Gastroesophageal sphincter (tissue), 4 donors: ENCODE measurements around the gene GNAQ. TPM values are rescaled to one million over a fixed set of nuclear protein-coding genes. Genes with fewer than 3 reads are reported as not detected.

ENCODE experiments used
- ATAC-seq: fragments of 150-250 bp; one replicate; pipeline ENCODE4 v1.9.1; 2016; ENCODE audit warnings: mild to moderate bottlenecking, moderate library complexity
- H3K27ac ChIP-seq, 4 donors: fragments of 200-600 bp; sonication (generic) in 3 of 4; 1 replicate in 3 of 4; 2 replicates in 1 of 4; pipeline ENCODE4 v1.5.1; 2016 to 2019
- H3K27me3 ChIP-seq: fragments of 200-600 bp; sonication (generic); one replicate; pipeline ENCODE4 v1.5.1; 2019
- H3K36me3 ChIP-seq, 2 donors: fragments of 200-600 bp; sonication (generic); one replicate each; pipeline ENCODE4 v1.5.1; 2019; ENCODE audit warnings: control low read depth in 1 of 2
- H3K4me1 ChIP-seq, 3 donors: fragments of 200-600 bp; sonication (generic); 1 replicate in 2 of 3; 2 replicates in 1 of 3; pipeline ENCODE4 v1.5.1; 2016 to 2019; ENCODE audit warnings: control low read depth in 2 of 3
- H3K4me3 ChIP-seq, 2 donors: fragments of 200-600 bp; sonication (generic); one replicate each; pipeline ENCODE4 v1.5.1; 2019; ENCODE audit warnings: mild to moderate bottlenecking in 1 of 2, moderate library complexity in 1 of 2
- H3K9me3 ChIP-seq, 3 donors: fragments of 200-600 bp; sonication (generic); one replicate each; pipeline ENCODE4 v1.5.1; 2017 to 2019; ENCODE audit warnings: control low read depth in 2 of 3
- EP300 ChIP-seq: sonication (generic); formaldehyde crosslinking; IDR thresholded peaks from one replicate; pipeline ENCODE4 v1.6.1; 2017; ENCODE audit warnings: antibody characterized with exemption, mild to moderate bottlenecking
- POLR2A ChIP-seq, 2 donors: fragments of 450-650 bp; IDR thresholded peaks; one replicate each; pipeline ENCODE4 v1.6.1; 2017; ENCODE audit warnings: antibody characterized with exemption in 2 of 2, mild to moderate bottlenecking in 2 of 2, moderate library complexity in 1 of 2
- POLR2AphosphoS5 ChIP-seq: sonication (generic); formaldehyde crosslinking; IDR thresholded peaks from one replicate; pipeline ENCODE4 v1.6.1; 2017; ENCODE audit warnings: antibody characterized with exemption
- WGBS, 2 donors: methylation state at CpG; one replicate each; pipeline ENCODE4 v1.1.5; 2018; ENCODE audit warnings: low coverage in 1 of 2; 5-methylcytosine and 5-hydroxymethylcytosine counted together
- total RNA-seq, 4 donors: library from RNA; depleted of rRNA; stranded (reverse); fragments of >200 nt; gene quantifications; one replicate each; pipeline ENCODE4 v1.1.0, GENCODE V29; 2016
- TF ChIP-seq, protein P1 (sequence below), 4 experiments: fragments of 200-600 bp in 2 of 4; fragments of 450-650 bp in 2 of 4; sonication (generic) in 1 of 4; IDR thresholded peaks; one replicate each; pipeline ENCODE4 v1.5.1; 2017 to 2019; ENCODE audit warnings: antibody characterized with exemption in 4 of 4, mild to moderate bottlenecking in 2 of 4, moderate library complexity in 2 of 4

GNAQ gene
- total RNA-seq, 4 donors from 2014 or later, result 57.6 to 86.4 (median 70.8) TPM

DNA sequence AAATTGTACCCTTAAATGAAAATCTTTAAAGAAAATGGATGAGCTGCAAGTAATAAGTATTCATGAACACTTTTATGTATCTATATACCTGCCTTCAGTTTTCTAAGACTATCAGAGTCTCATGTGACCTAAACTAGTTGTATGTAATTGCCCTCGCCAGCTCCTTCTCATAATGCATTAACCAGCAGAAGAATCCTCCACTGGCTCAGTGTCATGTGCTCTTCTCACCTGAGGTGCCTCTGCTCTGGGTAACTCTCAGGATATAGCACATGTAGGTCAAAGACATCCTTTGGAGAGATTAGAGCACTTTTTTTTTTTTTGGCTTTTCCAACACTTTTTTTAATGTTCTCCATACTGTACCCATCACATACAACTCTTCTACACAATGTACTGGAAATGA lies 199.8 kb downstream of the GNAQ start:
- Histone ChIP-seq H3K27ac (no peak overlapping the region), H3K27me3 (no peaks in the 10 kb centered on the region), H3K4me1 (peaks cover 0 to 32% (median 0%) of the 10 kb centered on the region in 3 donors), H3K4me3 (no peak overlapping the region), H3K9me3 (no peaks in the 10 kb centered on the region), H3K36me3 (no peaks in the 10 kb centered on the region)
- TF ChIP-seq, protein P1, sequence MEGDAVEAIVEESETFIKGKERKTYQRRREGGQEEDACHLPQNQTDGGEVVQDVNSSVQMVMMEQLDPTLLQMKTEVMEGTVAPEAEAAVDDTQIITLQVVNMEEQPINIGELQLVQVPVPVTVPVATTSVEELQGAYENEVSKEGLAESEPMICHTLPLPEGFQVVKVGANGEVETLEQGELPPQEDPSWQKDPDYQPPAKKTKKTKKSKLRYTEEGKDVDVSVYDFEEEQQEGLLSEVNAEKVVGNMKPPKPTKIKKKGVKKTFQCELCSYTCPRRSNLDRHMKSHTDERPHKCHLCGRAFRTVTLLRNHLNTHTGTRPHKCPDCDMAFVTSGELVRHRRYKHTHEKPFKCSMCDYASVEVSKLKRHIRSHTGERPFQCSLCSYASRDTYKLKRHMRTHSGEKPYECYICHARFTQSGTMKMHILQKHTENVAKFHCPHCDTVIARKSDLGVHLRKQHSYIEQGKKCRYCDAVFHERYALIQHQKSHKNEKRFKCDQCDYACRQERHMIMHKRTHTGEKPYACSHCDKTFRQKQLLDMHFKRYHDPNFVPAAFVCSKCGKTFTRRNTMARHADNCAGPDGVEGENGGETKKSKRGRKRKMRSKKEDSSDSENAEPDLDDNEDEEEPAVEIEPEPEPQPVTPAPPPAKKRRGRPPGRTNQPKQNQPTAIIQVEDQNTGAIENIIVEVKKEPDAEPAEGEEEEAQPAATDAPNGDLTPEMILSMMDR (IDR thresholded peaks at IDR 0.05), result no peak
- no peak for TF ChIP-seq EP300
- TF ChIP-seq POLR2A (IDR thresholded peaks at IDR 0.05), result no peak
- no peak for TF ChIP-seq POLR2AphosphoS5
- ATAC-seq, result no peak
- 86 to 100% methylated on average over 1 of the region's 1 CpG for WGBS, 2 donors

DNA sequence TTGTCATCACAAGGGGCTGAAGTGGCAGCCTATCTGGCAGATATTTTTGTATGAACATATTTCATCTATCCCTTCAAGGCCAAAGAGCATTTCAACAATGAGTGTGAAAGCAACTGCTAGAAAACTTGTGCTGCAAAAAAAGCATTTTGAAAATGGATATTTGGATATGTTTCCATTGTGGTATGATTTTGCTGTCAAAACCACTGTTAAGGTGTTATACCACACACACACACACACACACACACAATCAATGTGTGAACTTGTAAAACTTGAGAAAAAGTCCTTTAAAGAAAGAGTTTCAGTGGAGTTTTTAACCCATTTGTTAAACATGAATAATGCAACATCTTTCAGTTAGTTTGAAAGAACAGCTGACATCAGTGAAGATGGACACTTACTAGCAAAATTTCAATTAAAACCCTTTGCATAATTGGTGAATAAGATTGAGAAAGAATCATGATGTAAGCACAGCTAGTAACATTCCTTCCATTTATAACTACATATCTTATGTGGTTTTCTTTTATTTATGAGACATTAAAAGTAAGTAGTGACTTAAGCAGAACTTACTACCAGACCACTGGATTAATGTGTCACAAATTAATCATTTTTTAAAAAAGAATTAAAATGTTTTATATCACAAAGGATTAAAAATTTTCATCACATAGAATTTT lies 200.9 kb downstream of the GNAQ start:
- Histone ChIP-seq H3K27ac (no peak overlapping the region), H3K4me1 (peaks cover 0 to 32% (median 0%) of the 10 kb centered on the region in 3 donors), H3K36me3 (no peaks in the 10 kb centered on the region), H3K4me3 (no peak overlapping the region), H3K27me3 (no peaks in the 10 kb centered on the region), H3K9me3 (no peaks in the 10 kb centered on the region)
- no peak for ATAC-seq
- TF ChIP-seq, protein P1 (IDR thresholded peaks at IDR 0.05), result no peak
- TF ChIP-seq POLR2AphosphoS5, result no peak
- TF ChIP-seq POLR2A (IDR thresholded peaks at IDR 0.05), result no peak

DNA sequence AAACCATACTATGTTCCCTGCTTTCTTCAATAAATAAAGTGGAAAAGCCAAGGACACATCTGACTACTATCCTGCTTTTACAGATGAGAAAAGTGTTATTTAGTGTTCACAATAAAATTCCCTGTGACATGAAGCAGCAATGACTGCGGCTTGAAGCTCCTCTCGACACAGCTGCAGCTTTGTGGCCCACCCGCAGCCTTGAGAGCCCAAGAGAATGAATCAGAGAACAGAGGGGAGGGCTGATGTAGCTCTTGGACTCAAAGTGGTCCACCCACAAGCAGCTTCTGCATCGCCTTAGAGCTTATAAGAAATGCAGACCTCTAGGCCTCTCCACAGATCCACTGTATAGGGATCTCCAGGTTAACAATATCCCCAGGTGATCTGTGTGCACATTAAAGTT lies 202.2 kb downstream of the GNAQ start:
- Histone ChIP-seq H3K27me3 (no peaks in the 10 kb centered on the region), H3K36me3 (no peaks in the 10 kb centered on the region), H3K27ac (no peak overlapping the region), H3K9me3 (no peaks in the 10 kb centered on the region), H3K4me3 (no peak overlapping the region), H3K4me1 (peaks cover 0 to 32% (median 0%) of the 10 kb centered on the region in 3 donors)
- TF ChIP-seq EP300 (no peak), POLR2A (IDR thresholded peaks at IDR 0.05) (no peak), POLR2AphosphoS5 (no peak)
- TF ChIP-seq, protein P1 (IDR thresholded peaks at IDR 0.05), result no peak
- ATAC-seq, result no peak
- WGBS, 2 donors, result 39 to 100% methylated on average over 2 to 4 of the region's 4 CpGs

DNA sequence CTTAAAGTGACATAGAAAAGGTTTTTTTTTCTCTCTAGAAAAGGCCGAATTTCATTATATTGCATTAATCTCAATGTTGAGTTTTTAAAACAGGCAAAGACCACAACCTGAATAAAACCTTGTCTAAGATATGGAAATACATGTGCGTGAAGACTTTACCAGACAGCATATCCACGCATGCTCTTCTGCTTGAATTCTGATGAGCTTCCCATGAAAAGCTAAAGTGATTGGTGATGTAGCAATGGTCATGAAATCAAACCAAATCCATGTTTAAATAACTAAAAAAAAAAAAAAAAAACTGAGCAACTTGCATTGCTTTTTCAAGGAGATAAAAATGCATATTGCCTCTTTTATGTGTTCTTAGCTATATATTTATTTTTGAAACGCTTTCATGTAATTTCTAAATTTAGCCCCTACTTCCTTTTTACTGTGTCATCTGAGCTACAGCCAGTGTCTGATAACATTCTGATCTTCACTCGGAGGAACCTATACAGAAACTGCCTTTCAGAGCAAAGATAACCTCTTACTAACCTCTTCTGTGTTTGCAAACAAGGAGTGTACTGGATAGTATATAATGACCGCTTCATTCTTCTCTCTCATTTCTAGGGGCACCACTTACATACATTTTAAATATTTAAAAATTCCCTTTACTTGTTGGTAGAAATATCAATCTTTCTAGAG lies 204.4 kb downstream of the GNAQ start:
- no peak for TF ChIP-seq POLR2A (IDR thresholded peaks at IDR 0.05)
- no peak for ATAC-seq
- H3K36me3 ChIP-seq, result no peaks in the 10 kb centered on the region
- 67 to 71% methylated on average over 6 of the region's 6 CpGs for WGBS, 2 donors
- no peak overlapping the region for H3K27ac ChIP-seq
- peaks cover 0 to 28% (median under 1%) of the 10 kb centered on the region in 3 donors for H3K4me1 ChIP-seq
- H3K4me3 ChIP-seq, result no peak overlapping the region
- H3K27me3 ChIP-seq, result no peaks in the 10 kb centered on the region
- H3K9me3 ChIP-seq, result no peaks in the 10 kb centered on the region

DNA sequence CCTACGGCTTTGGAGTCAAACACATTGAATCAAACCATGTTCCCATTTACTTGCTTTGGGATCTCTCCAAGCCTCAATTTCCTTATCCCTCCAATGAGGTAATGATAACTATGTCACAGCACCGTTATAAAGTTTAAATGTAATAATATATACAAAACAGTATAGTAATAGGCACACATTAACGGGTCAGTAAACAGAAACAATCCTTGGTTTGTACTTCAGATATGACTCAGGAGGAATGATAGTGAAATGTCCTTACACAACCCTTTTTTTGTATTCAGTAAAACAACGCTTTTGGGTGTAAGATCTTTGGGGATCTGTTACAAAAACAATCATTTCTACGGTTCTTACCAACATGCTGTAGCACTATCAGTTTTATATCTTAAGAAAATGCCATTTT lies 205.0 kb downstream of the GNAQ start:
- WGBS, 2 donors, result 81 to 87% methylated on average over 5 of the region's 5 CpGs
- no peaks in the 10 kb centered on the region for H3K27me3 ChIP-seq
- ATAC-seq, result no peak
- no peaks in the 10 kb centered on the region for H3K9me3 ChIP-seq
- TF ChIP-seq, protein P1 (IDR thresholded peaks at IDR 0.05), result no peak
- TF ChIP-seq POLR2AphosphoS5 (no peak), EP300 (no peak), POLR2A (IDR thresholded peaks at IDR 0.05) (no peak)
- H3K27ac ChIP-seq, result no peak overlapping the region
- peaks cover 0 to 28% (median 4%) of the 10 kb centered on the region in 3 donors for H3K4me1 ChIP-seq
- H3K36me3 ChIP-seq, result no peaks in the 10 kb centered on the region
- no peak overlapping the region for H3K4me3 ChIP-seq
